ENCODE measurements around the gene C4B.
"Not testable (repeated sequence)": the region's sequence is repeated elsewhere in the genome, so short reads cannot be mapped to it uniquely, and the experiment has no call there.

C4B gene

GRCh38 chr6:32053314-32053713, 38.7 kb downstream of the C4B start:
- not testable (repeated sequence) for H3K4me3 ChIP-seq (ENCODE audit: control insufficient read depth in 1 of 7, extremely low read depth in 1 of 7, insufficient read depth in 4 of 7, low read depth in 2 of 7, low read length in 6 of 7); H3K9me3 ChIP-seq (ENCODE audit: control extremely low read depth in 1 of 5, control insufficient read depth in 4 of 5, insufficient read depth in 2 of 5, low read depth in 1 of 5, low read length in 4 of 5); H3K27ac ChIP-seq (ENCODE audit: insufficient read depth in 1 of 2, low read depth in 1 of 2, low read length in 2 of 2, poor library complexity in 1 of 2, severe bottlenecking in 2 of 2); H3K36me3 ChIP-seq (ENCODE audit: control insufficient read depth in 4 of 4, insufficient read depth in 4 of 4, low read length in 3 of 4); H3K4me1 ChIP-seq (ENCODE audit: control extremely low read depth in 1 of 4, control insufficient read depth in 4 of 4, insufficient read depth in 4 of 4, low read length in 3 of 4); H3K27me3 ChIP-seq (replicated peaks in 2 of 5; ENCODE audit: control insufficient read depth in 4 of 5, insufficient read depth in 5 of 5, low read length in 4 of 5); DNase-seq
- ChIA-PET POLR2A (interaction anchor here (0.6 kb wide), 1 partner anchor 1484 kb away, joined by 3 read pairs; no protein-coding TSS in a partner anchor), CTCF (interaction anchor here (0.7 to 1.1 kb wide), 2 partner anchors 40 to 92 kb away, joined by 3 to 4 read pairs; no protein-coding TSS in a partner anchor)
- 95% methylated on average over 11 of the region's 13 CpGs for WGBS (ENCODE audit: insufficient coverage)

GRCh38 chr6:32055756-32056155, 41.2 kb downstream of the C4B start:
- POLR2A ChIA-PET; H3K4me3 ChIP-seq (ENCODE audit: control insufficient read depth in 1 of 7, extremely low read depth in 1 of 7, insufficient read depth in 4 of 7, low read depth in 2 of 7, low read length in 6 of 7); H3K27me3 ChIP-seq (replicated peaks in 2 of 5; ENCODE audit: control insufficient read depth in 4 of 5, insufficient read depth in 5 of 5, low read length in 4 of 5); H3K36me3 ChIP-seq (ENCODE audit: control insufficient read depth in 4 of 4, insufficient read depth in 4 of 4, low read length in 3 of 4); H3K9me3 ChIP-seq (ENCODE audit: control extremely low read depth in 1 of 5, control insufficient read depth in 4 of 5, insufficient read depth in 2 of 5, low read depth in 1 of 5, low read length in 4 of 5); DNase-seq; H3K4me1 ChIP-seq (ENCODE audit: control extremely low read depth in 1 of 4, control insufficient read depth in 4 of 4, insufficient read depth in 4 of 4, low read length in 3 of 4); H3K27ac ChIP-seq (ENCODE audit: insufficient read depth in 1 of 2, low read depth in 1 of 2, low read length in 2 of 2, poor library complexity in 1 of 2, severe bottlenecking in 2 of 2); CTCF ChIA-PET: not testable (repeated sequence)
- 98% methylated on average over 8 of the region's 21 CpGs for WGBS (ENCODE audit: insufficient coverage)

GRCh38 chr6:32056254-32056653, 41.7 kb downstream of the C4B start:
- no peak for DNase-seq
- CTCF ChIA-PET, result no interaction called here
- POLR2A ChIA-PET, result no interaction called here
- peaks cover 0 to 2% (median 0%) of the 10 kb centered on the region in 5 experiments for H3K27me3 ChIP-seq (replicated peaks in 2 of 5; ENCODE audit: control insufficient read depth in 4 of 5, insufficient read depth in 5 of 5, low read length in 4 of 5)
- no peaks in the 10 kb centered on the region for H3K4me1 ChIP-seq (ENCODE audit: control extremely low read depth in 1 of 4, control insufficient read depth in 4 of 4, insufficient read depth in 4 of 4, low read length in 3 of 4)
- WGBS (ENCODE audit: insufficient coverage), result 100% methylated on average over 3 of the region's 7 CpGs
- H3K27ac ChIP-seq (ENCODE audit: insufficient read depth in 1 of 2, low read depth in 1 of 2, low read length in 2 of 2, poor library complexity in 1 of 2, severe bottlenecking in 2 of 2), result no peak overlapping the region
- H3K4me3 ChIP-seq (ENCODE audit: control insufficient read depth in 1 of 7, extremely low read depth in 1 of 7, insufficient read depth in 4 of 7, low read depth in 2 of 7, low read length in 6 of 7), result no peak overlapping the region
- H3K36me3 ChIP-seq (ENCODE audit: control insufficient read depth in 4 of 4, insufficient read depth in 4 of 4, low read length in 3 of 4), result no peaks in the 10 kb centered on the region
- no peaks in the 10 kb centered on the region for H3K9me3 ChIP-seq (ENCODE audit: control extremely low read depth in 1 of 5, control insufficient read depth in 4 of 5, insufficient read depth in 2 of 5, low read depth in 1 of 5, low read length in 4 of 5)

GRCh38 chr6:32057966-32058365, 43.4 kb downstream of the C4B start:
- Histone ChIP-seq H3K4me3 (ENCODE audit: control insufficient read depth in 1 of 7, extremely low read depth in 1 of 7, insufficient read depth in 4 of 7, low read depth in 2 of 7, low read length in 6 of 7) (no peak overlapping the region), H3K27ac (ENCODE audit: insufficient read depth in 1 of 2, low read depth in 1 of 2, low read length in 2 of 2, poor library complexity in 1 of 2, severe bottlenecking in 2 of 2) (no peak overlapping the region), H3K27me3 (replicated peaks in 2 of 5; ENCODE audit: control insufficient read depth in 4 of 5, insufficient read depth in 5 of 5, low read length in 4 of 5) (peaks cover 0 to 2% (median 0%) of the 10 kb centered on the region in 5 experiments), H3K36me3 (ENCODE audit: control insufficient read depth in 4 of 4, insufficient read depth in 4 of 4, low read length in 3 of 4) (no peaks in the 10 kb centered on the region), H3K9me3 (ENCODE audit: control extremely low read depth in 1 of 5, control insufficient read depth in 4 of 5, insufficient read depth in 2 of 5, low read depth in 1 of 5, low read length in 4 of 5) (no peaks in the 10 kb centered on the region), H3K4me1 (ENCODE audit: control extremely low read depth in 1 of 4, control insufficient read depth in 4 of 4, insufficient read depth in 4 of 4, low read length in 3 of 4) (no peaks in the 10 kb centered on the region)
- 94% methylated on average over 17 of the region's 17 CpGs for WGBS (ENCODE audit: insufficient coverage)
- ChIA-PET CTCF (interaction anchor here (1.8 kb wide), 1 partner anchor 10 kb away, joined by 6 read pairs; no protein-coding TSS in a partner anchor), POLR2A (no interaction called here)
- no peak for DNase-seq

GRCh38 chr6:32058511-32058963, 43.9 kb downstream of the C4B start:
- Histone ChIP-seq H3K4me1 (ENCODE audit: control extremely low read depth in 1 of 4, control insufficient read depth in 4 of 4, insufficient read depth in 4 of 4, low read length in 3 of 4) (no peaks in the 10 kb centered on the region), H3K4me3 (ENCODE audit: control insufficient read depth in 1 of 7, extremely low read depth in 1 of 7, insufficient read depth in 4 of 7, low read depth in 2 of 7, low read length in 6 of 7) (no peak overlapping the region), H3K36me3 (ENCODE audit: control insufficient read depth in 4 of 4, insufficient read depth in 4 of 4, low read length in 3 of 4) (no peaks in the 10 kb centered on the region), H3K27ac (ENCODE audit: insufficient read depth in 1 of 2, low read depth in 1 of 2, low read length in 2 of 2, poor library complexity in 1 of 2, severe bottlenecking in 2 of 2) (no peak overlapping the region), H3K9me3 (ENCODE audit: control extremely low read depth in 1 of 5, control insufficient read depth in 4 of 5, insufficient read depth in 2 of 5, low read depth in 1 of 5, low read length in 4 of 5) (no peaks in the 10 kb centered on the region), H3K27me3 (replicated peaks in 2 of 5; ENCODE audit: control insufficient read depth in 4 of 5, insufficient read depth in 5 of 5, low read length in 4 of 5) (peaks cover 0 to 2% (median 0%) of the 10 kb centered on the region in 5 experiments)
- ChIA-PET CTCF (interaction anchor here (1.8 kb wide), 1 partner anchor 10 kb away, joined by 6 read pairs; no protein-coding TSS in a partner anchor), POLR2A (no interaction called here)
- 98% methylated on average over 11 of the region's 11 CpGs for WGBS (ENCODE audit: insufficient coverage)
- no peak for DNase-seq

- 93% methylated on average over 18 of the region's 28 CpGs for WGBS (ENCODE audit: insufficient coverage)
- Histone ChIP-seq H3K27me3 (replicated peaks in 2 of 5; ENCODE audit: control insufficient read depth in 4 of 5, insufficient read depth in 5 of 5, low read length in 4 of 5) (peaks cover 0 to 6% (median 0%) of the 10 kb centered on the region in 5 experiments), H3K9me3 (ENCODE audit: control extremely low read depth in 1 of 5, control insufficient read depth in 4 of 5, insufficient read depth in 2 of 5, low read depth in 1 of 5, low read length in 4 of 5) (no peaks in the 10 kb centered on the region), H3K27ac (ENCODE audit: insufficient read depth in 1 of 2, low read depth in 1 of 2, low read length in 2 of 2, poor library complexity in 1 of 2, severe bottlenecking in 2 of 2) (no peak overlapping the region), H3K36me3 (ENCODE audit: control insufficient read depth in 4 of 4, insufficient read depth in 4 of 4, low read length in 3 of 4) (no peaks in the 10 kb centered on the region), H3K4me3 (ENCODE audit: control insufficient read depth in 1 of 7, extremely low read depth in 1 of 7, insufficient read depth in 4 of 7, low read depth in 2 of 7, low read length in 6 of 7) (no peak overlapping the region), H3K4me1 (ENCODE audit: control extremely low read depth in 1 of 4, control insufficient read depth in 4 of 4, insufficient read depth in 4 of 4, low read length in 3 of 4) (no peaks in the 10 kb centered on the region)
- CTCF ChIA-PET, result no interaction called here
- no peak for DNase-seq
- POLR2A ChIA-PET, result no interaction called here
These were observed 46.5 kb downstream of the C4B start for GRCh38 chr6:32060966-32061655.

- 91% methylated on average over 11 of the region's 14 CpGs for WGBS (ENCODE audit: insufficient coverage)
- DNase-seq, result no peak
- CTCF ChIA-PET, result no interaction called here
- no peaks in the 10 kb centered on the region for H3K9me3 ChIP-seq (ENCODE audit: control extremely low read depth in 1 of 5, control insufficient read depth in 4 of 5, insufficient read depth in 2 of 5, low read depth in 1 of 5, low read length in 4 of 5)
- peaks cover 0 to 4% (median 0%) of the 10 kb centered on the region in 5 experiments for H3K27me3 ChIP-seq (replicated peaks in 2 of 5; ENCODE audit: control insufficient read depth in 4 of 5, insufficient read depth in 5 of 5, low read length in 4 of 5)
- no peaks in the 10 kb centered on the region for H3K36me3 ChIP-seq (ENCODE audit: control insufficient read depth in 4 of 4, insufficient read depth in 4 of 4, low read length in 3 of 4)
- POLR2A ChIA-PET, result no interaction called here
- no peak overlapping the region for H3K4me3 ChIP-seq (ENCODE audit: control insufficient read depth in 1 of 7, extremely low read depth in 1 of 7, insufficient read depth in 4 of 7, low read depth in 2 of 7, low read length in 6 of 7)
- no peaks in the 10 kb centered on the region for H3K4me1 ChIP-seq (ENCODE audit: control extremely low read depth in 1 of 4, control insufficient read depth in 4 of 4, insufficient read depth in 4 of 4, low read length in 3 of 4)
- no peak overlapping the region for H3K27ac ChIP-seq (ENCODE audit: insufficient read depth in 1 of 2, low read depth in 1 of 2, low read length in 2 of 2, poor library complexity in 1 of 2, severe bottlenecking in 2 of 2)
These were observed 50.1 kb downstream of the C4B start for GRCh38 chr6:32064706-32065105.

Data from common myeloid progenitor, CD34-positive (primary cell).